ENCODE results near the gene NECTIN1.

Gene NECTIN1

GRCh38 chr11:119666061-119666460 lies 62.9 kb downstream of the NECTIN1 start:
- no peak for DNase-seq

- DNase-seq, result no peak
These were observed 64.1 kb downstream of the NECTIN1 start for GRCh38 chr11:119664701-119665420.

- DNase-seq, result no peak
These were observed 64.9 kb downstream of the NECTIN1 start for GRCh38 chr11:119664063-119664572.

GRCh38 chr11:119663279-119663678 lies 65.7 kb downstream of the NECTIN1 start:
- DNase-seq, result no peak

- no peak for DNase-seq
These were observed 67.8 kb downstream of the NECTIN1 start for GRCh38 chr11:119661226-119661625.

- DNase-seq, result no peak
These were observed 68.9 kb downstream of the NECTIN1 start for GRCh38 chr11:119659971-119660723.

GRCh38 chr11:119652907-119653659 lies 75.9 kb downstream of the NECTIN1 start:
- no peak for DNase-seq

GRCh38 chr11:119651802-119652584 lies 77.0 kb downstream of the NECTIN1 start:
- no peak for DNase-seq

- DNase-seq, result no peak
These were observed 78.7 kb downstream of the NECTIN1 start for GRCh38 chr11:119650251-119650650.

- no peak for DNase-seq
These were observed 81.7 kb downstream of the NECTIN1 start for GRCh38 chr11:119647254-119647653.

- DNase-seq, result no peak
These were observed 84.0 kb downstream of the NECTIN1 start for GRCh38 chr11:119645018-119645417.

- DNase-seq, result no peak
These were observed 84.5 kb downstream of the NECTIN1 start for GRCh38 chr11:119644502-119644901.

- DNase-seq, result no peak
These were observed 85.1 kb downstream of the NECTIN1 start for GRCh38 chr11:119643876-119644225.

GRCh38 chr11:119643212-119643875 lies 85.7 kb downstream of the NECTIN1 start:
- no peak for DNase-seq

GRCh38 chr11:119641983-119642745 lies 86.8 kb downstream of the NECTIN1 start:
- DNase-seq, result peak; percentile 24

GRCh38 chr11:119640541-119640940 lies 88.5 kb downstream of the NECTIN1 start:
- DNase-seq, result no peak

GRCh38 chr11:119639642-119640205 lies 89.3 kb downstream of the NECTIN1 start:
- DNase-seq, result no peak

- no peak for DNase-seq
These were observed 90.1 kb downstream of the NECTIN1 start for GRCh38 chr11:119638851-119639250.

GRCh38 chr11:119637481-119637880 lies 91.5 kb downstream of the NECTIN1 start:
- no peak for DNase-seq

GRCh38 chr11:119635776-119636175 lies 93.2 kb downstream of the NECTIN1 start:
- DNase-seq, result no peak
